ENCODE results near the gene SPSB1. TPM values are rescaled to one million over a fixed set of nuclear protein-coding genes. Genes with fewer than 3 reads are reported as not detected.
A peak's percentile ranks its signal among the peaks of the same experiment; 100 is the strongest.

SPSB1 gene
- total RNA-seq, 1 donor from 2014 or later, result 25.3 TPM

DNA sequence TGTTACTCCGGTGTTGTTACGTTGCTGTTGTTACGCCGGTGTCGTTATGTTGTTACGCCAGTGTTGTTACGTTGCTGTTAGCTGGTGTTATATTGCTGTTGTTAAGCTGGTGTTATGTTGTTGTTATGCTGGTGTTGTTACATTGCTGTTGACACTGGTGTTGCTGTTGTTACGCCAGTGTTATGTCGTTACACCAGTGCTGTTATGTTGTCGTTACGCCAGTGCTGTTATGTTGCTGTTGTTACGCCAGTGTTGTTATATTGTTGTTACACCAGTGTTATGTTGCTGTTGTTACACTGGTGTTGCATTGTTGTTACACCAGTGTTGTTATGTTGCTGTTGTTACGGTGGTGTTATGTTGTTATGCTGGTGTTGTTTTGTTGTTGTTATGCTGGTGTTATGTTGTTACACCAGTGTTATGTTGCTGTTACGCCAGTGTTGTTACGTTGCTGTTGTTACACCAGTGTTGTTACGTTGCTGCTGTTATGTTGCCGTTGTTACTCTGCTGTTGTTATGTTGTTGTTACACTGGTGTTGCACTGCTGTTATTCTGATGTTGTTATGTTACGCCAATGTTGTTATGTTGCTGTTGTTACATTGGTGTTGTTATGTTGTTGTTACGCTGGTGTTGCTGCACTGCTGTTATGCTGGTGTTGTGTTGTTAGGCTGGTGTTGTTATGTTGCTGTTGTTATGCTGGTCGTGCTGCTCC is 32.5 kb upstream of the SPSB1 start:
- no peak for DNase-seq (ENCODE audit: low spot score)

DNA sequence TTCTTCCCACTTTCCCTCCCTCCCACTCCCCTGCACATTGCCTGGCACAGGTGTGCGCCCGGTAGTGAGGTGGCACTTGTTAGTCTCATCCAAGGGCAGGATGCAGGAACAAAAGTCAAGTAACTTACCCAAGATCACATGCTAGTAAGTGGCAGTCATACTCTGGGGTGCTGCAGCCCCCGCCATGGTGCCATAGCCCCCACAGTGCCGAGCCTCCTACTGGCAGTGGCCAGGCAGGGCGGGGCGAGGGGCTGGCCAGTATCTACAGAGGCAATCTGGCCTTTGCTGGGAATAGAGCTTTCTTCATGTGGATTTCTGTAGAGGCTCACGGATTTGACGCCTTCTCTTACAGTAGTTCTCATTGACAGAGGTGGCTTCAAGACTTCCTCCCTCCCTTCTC is 31.2 kb upstream of the SPSB1 start:
- DNase-seq (ENCODE audit: low spot score), result no peak

DNA sequence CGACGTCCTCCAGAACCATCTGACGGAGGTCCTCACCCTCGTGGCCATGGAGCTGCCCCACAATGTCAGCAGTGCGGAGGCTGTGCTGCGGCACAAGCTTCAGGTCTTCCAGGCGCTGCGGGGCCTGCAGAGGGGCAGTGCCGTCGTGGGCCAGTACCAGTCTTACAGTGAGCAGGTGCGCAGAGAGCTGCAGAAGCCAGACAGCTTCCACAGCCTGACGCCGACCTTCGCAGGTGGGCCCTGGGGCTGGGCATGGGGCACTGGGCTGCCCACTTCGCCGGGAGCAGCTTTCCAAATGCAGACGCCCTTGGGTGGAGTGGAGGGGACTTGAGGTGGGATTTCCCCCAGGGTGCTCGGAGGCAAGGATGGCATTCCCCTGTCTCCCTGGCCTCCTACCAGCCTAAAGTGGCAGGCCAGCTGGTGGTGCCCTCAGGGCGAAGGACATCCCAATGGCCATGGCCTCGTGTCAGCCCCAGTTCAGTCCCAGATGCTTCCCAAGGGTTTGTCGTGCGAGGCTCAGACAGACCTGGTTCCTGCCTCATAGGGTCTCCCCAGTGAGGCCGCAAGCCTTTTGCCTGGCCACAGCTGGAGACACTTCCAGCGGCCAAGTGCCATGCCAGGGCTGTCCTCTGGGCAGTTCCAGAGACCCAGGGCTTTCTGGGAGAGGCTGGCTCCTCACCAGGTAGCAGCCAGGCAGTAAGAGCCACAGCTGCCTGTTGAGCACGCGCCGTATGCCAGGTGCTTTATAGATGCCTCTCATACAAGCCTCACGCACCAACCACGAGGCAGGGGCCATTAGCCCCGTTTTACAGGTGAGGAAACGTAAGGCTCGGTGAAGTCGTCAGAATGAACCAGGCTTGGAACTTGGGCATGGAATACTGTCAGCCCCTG is 30.4 kb upstream of the SPSB1 start:
- DNase-seq (ENCODE audit: low spot score), result no peak

DNA sequence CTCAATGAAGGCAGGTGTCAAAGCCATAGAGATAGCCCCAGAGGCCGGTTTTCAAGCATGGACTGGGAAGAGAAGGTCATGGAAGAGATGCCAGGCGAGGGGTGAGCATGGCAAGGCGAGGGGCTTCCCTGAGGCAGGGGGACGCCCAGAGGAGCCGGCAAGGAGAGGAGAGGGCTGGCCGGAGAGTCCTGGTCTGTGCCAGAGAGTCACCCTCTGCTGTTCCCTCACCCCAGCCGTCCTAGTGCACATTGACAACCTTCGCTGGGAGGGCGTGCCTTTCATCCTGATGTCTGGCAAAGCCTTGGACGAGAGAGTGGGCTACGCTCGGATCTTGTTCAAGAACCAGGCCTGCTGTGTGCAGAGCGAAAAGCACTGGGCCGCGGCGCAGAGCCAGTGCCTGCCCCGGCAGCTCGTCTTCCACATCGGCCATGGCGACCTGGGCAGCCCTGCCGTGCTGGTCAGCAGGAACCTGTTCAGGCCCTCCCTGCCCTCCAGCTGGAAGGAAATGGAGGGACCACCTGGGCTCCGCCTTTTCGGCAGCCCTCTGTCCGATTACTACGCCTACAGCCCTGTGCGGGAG is 29.3 kb upstream of the SPSB1 start:
- no peak for DNase-seq (ENCODE audit: low spot score)

DNA sequence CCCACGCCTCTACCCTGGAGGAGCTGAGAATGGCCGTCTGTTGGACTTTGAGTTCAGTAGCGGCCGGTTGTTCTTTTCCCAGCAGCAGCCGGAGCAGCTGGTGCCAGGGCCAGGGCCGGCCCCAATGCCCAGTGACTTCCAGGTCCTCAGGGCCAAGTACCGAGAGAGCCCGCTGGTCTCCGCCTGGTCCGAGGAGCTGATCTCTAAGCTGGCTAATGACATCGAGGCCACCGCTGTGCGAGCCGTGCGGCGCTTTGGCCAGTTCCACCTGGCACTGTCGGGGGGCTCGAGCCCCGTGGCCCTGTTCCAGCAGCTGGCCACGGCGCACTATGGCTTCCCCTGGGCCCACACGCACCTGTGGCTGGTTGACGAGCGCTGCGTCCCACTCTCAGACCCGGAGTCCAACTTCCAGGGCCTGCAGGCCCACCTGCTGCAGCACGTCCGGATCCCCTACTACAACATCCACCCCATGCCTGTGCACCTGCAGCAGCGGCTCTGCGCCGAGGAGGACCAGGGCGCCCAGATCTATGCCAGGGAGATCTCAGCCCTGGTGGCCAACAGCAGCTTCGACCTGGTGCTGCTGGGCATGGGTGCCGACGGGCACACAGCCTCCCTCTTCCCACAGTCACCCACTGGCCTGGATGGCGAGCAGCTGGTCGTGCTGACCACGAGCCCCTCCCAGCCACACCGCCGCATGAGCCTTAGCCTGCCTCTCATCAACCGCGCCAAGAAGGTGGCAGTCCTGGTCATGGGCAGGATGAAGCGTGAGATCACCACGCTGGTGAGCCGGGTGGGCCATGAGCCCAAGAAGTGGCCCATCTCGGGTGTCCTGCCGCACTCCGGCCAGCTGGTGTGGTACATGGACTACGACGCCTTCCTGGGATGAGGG is 28.5 kb upstream of the SPSB1 start:
- DNase-seq (ENCODE audit: low spot score), result no peak

DNA sequence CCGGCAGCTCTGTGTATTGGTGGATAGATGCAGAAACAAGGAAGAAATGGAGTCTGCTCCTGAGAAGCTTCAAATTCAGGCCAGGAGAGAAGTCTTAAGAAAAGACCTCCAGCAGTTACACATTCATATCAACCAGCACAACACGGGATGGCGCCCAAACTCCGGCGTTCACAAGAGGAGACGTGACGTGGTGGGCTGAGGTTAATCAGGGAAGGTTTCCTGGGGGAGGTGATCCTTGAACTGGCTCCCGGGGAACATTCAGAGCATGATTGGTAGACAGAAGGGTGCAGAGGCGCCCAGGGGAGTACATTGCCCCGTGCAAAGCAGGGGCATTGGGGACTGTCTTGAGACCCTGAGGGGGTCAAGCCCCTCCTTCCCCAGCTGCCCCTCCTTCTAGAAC is 27.7 kb upstream of the SPSB1 start:
- no peak for DNase-seq (ENCODE audit: low spot score)

DNA sequence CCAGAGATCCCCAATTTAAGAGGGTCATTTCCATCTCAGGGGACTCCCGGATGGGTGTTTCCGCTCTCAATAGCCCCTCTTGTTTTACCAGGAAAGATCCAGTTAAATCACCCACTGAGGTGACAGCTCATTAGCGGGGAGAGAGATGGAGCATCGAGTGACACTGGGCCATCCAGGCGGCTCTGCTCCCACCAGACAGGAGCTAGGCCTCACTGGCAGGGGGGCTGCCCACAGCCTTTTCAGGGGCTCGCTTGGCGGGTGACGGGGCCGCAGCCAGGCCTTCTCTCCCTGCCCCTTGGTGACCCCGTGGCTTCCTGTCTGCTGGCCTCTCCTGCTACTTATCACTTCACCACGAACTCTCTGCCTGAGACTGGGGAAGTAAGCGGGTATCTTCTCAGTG is 26.7 kb upstream of the SPSB1 start:
- DNase-seq (ENCODE audit: low spot score), result no peak

DNA sequence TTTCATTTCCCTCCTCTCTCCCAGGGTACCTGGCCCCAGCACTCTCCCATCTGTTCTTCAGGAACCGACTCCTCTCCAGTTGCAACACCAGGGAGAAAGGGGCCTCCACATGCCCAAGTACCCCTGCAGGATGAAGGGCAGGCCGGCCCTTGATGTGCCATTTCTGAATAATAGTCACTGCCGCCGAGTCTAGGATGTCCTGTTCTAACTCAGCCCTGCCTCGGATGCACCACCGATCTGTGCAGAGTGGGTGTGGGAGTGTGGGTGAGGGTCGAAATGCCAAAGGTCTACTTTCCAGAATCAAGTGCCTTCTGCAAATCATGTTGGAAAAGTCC is 25.4 kb upstream of the SPSB1 start:
- no peak for DNase-seq (ENCODE audit: low spot score)

DNA sequence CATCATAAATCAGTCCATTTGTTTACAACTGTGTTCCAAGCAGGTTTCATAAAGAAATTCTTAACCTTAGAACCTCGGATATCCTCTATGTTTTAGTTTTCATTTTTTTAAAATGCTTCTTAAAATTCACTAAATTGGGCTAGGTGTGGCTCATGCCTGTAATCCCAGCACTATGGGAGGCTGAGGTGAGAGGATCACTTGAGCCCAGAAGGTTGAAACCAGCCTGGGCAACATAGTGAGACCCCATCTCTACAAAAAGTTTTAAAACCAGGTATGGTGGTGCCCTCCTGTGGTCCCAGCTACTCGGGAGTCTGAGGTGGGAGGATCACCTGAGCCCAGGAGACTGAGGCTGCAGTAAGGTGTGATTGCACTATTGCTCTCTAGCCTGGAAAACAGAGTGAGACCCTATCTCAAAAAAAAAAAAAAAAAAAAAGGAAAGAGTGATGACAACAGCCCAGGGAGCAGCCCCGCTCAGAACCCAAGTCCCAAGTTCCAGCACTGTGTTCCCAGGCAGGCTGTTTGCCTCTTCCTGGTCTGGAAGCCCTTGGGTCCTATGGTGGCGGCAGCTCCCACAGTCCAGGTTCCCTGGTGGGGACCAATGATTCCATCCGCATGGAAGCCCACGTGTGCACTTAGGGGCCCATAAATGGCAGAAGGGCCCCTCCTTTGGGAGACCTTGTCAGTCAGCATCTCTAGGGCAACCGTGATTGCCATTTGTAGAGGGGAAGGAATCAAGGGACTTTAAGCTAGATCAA is 24.7 kb upstream of the SPSB1 start:
- DNase-seq (ENCODE audit: low spot score), result no peak

DNA sequence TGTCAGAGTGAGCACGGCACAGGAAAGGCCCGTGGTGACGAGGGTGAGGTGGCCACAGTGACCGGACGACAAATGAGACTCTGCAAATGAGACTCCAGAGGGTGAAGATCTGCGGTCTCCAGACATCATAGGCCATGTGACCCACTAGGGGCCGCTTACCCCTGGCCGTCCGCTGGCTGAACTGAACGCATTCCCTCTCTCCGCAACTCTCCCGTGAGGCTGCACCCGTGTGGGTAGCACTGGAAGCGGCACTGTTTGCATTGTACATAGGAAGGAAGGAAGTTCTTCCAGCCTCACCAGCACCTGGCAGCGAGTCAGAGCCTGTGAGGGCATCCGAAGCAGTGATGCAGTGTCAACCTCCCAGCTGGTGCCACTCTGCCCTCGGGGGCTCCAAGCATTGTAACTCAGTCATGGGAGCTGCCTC is 23.6 kb upstream of the SPSB1 start:
- DNase-seq (ENCODE audit: low spot score), result no peak

DNA sequence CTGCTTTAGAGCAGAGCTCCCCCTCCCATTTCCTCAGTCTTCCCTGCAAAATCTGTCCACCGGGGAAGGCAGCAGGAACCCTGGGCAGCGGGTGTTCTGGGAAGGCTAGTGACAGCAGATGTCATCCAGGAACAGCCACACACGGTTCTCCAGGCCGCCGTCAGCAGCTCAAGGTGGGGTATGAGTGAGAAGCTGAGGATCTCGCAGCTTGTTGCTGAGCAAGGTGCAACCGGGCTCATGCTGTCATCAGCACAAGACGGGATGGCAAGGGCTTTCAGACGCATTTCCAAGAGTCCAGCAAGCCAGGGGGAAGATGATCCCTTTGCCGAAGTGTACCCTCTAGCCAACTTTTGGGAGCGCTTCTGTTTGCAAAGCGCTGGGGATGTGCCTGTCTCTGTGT is 23.0 kb upstream of the SPSB1 start:
- DNase-seq (ENCODE audit: low spot score), result no peak

DNA sequence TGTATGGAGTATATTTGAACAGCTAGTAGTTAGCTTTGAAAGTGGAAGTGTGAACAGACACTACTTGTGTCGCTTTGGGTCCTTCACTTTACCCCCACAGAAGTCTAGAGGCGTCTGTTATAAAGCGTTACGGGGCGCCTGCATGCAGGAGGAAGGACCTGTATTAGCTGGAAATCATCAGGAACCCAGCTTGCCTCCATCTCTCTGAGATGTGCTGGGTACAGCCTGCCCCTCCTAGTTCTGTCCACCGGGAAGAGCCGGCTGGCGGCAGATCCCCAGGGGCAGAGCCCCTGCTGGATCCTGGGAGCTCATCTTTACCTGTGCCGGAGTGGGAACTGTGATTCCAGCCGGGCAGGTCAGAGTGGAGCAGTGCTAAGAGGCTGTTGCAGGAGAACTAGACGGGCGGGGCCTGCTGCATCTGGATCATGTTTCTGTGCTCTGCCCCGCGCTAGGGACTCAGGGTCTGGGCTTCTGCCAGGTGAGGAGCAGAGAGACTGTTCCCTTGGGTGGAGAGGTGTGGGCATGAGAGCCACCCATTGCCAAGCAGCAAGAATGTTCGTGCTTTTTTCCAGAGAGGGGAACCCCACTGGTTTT is 22.3 kb upstream of the SPSB1 start:
- no peak for DNase-seq (ENCODE audit: low spot score)

DNA sequence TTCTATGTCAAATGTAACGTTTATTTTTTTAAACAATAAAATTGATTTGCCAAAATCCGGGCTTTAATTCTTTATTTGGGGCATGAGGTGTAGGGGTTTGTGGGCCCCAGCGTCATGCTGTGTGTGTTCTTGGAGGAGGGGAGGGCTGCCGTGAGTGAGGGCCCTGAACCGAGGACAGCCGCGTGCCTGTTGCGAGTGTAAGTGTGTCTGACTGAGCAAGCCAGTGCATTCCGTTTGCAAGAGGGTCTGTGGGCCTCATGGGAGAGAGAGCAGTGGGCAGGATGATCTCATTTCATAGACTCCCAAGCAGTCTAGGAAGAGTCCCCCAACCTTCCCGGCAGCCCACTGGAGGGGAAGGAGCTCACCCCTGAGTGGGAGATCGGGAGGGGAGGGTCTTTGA is 21.4 kb upstream of the SPSB1 start:
- no peak for DNase-seq (ENCODE audit: low spot score)

DNA sequence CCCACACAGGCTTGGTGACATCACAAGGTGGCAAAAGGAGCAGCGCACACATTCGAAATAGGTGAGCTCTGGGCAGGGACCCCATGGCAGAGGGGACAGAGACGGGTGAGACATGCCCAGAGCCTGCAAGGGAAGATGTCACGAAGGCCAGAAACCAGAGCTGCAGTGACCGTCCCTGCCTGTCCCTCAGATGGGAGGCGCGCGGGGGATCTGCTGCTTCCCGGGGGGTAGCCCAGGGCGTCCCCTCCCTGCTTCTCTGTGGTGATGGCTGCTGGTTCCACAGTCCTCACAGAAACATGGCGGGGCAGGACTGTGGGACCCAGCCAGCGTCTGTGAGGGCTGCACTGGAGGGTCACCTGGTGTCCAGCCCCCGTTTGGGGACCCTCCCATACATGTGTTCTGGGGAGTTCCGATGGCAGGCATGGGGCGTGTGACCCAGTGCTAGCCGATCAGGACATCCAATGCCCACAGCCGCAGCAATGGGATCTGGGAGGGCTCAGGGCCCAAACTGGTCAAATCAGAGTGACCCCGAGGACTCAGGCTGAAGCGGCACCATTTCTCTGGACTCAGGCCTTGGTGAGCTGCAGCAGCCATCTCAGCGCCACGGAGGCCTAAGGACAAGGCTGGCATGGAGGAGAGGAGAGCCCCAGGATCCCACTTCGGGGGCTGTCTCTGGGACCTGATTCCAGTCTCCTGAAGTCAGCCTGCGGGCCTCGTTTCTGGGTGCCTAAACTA is 20.7 kb upstream of the SPSB1 start:
- no peak for DNase-seq (ENCODE audit: low spot score)

DNA sequence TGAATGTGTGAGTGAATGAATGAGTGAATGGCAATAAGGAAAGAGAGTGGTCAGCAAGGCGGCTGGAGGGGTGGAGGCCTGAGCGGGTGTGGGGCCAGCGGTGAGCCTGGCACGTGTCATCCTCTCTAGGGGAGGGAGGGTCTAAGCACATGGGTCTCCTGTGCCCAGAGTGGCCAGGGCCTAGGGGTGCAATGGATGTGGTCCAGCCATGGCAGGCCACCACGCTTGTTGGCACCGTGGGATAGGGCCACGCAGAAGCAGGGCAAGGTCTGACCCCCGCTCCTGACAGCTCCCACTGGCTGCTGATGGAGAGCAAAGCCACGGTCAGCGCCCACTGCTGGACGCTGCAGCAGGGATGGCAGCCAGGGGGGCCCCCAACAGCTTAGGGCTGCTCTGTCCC is 19.5 kb upstream of the SPSB1 start:
- DNase-seq (ENCODE audit: low spot score), result no peak

DNA sequence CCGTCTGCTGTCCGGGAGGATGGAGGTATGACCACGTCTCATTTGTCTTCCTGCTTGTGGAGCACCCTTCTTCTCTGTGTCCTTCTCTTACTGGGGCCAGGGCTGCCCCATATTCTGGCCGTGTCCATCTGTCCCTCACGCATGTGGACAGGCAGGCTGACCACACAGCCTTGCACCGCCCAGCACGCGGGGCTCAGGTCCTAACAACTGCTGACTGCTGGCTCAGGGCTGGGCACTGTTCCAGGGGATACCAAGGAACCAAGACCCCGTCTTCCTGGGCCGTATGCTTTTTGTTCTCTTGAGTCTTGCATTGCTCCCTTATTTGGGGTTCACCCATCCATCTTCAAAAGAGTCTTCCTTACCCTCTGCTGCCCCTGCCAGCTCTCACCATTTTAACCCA is 17.5 kb upstream of the SPSB1 start:
- no peak for DNase-seq (ENCODE audit: low spot score)

DNA sequence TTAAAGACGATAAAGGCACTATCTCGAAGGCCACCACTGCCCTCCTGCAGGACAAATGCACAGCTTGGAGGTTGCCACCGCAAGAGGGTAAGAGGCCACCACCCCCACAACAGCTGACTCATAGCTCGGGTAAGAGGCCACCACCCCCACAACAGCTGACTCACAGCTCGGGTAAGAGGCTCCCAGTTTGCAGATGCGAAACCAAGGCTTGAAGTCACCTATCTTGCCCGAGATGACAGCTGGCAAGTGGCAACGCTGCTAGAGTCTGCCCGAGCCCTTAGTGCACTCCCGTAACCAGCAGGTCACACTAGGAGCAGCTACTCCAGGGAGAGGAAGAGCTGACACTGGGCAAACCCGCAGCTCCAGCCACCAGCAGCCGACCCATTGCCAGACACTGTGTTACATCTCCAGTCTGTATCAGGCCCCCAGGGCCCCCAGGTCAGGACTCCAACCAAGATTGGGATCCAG is 17.1 kb upstream of the SPSB1 start:
- DNase-seq (ENCODE audit: low spot score), result peak; percentile 49

DNA sequence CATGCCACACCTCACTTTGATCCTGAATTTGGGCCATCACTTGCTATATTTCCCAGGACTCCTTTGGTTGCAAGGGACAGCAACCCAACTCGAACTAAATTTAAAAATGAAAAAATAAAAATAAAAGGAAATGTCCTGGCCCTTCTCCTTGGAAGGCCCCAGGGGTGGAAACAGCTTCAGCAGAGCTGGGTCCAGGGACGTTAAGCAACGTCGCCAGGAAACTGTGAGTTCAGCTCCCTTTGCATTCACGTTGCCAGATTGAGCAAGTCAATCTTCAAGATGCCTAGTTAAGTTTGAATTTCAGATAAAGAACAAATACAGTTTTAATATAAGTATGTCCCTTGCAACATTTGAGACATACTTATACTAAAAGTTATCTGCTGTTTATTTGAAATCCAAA is 14.6 kb upstream of the SPSB1 start:
- DNase-seq (ENCODE audit: low spot score), result no peak

DNA sequence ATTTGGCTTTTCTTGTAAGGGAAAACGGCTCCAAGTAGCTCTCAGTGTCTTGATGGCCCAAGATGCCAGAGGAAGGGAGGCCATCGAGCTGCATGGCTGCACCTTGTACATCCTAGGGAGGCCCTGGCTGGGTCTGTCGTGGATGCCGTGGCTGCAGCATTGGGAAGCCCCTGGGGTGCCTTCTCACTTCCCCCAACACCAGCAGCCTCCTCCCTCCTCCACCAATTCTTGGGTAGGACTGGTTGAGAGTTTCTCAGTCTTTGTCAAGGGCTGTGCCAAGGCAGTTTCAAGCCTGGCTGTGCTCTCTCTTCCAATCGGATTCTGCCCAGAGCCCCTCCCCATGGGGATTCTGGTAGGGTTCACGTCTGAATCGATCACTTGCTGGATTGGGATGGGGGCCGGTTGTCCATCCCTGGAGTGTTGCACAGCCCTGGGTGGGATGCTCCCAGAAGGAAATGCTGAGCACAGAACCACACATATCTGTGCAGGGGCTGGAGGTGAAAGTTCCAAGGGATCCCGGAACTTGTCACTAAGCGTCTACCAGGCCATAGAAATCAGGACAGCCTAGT is 14.0 kb upstream of the SPSB1 start:
- DNase-seq (ENCODE audit: low spot score), result no peak
